T-cell (primary cell): Measurements from ENCODE around the gene TMA7. TPM values are rescaled to one million over a fixed set of nuclear protein-coding genes. Genes with fewer than 3 reads are reported as not detected.

Source experiments
- ATAC-seq, 4 experiments: fragments of 200-7000 bp in 3 of 4; fragments of 150-1000 bp in 1 of 4; cut with Tn5 transposase; replicated peaks in 1 of 4; 1 replicate in 3 of 4; 2 replicates in 1 of 4; pipeline ENCODE4 v1.10.0; 2021; ENCODE audit warnings: moderate library complexity in 3 of 4, mild to moderate bottlenecking in 2 of 4, moderate number of reproducible peaks in 1 of 4
- CTCF ChIA-PET, 2 donors: fragments of 300-600 bp; sonication (Branson Sonifier 250); formaldehyde crosslinking; loops; one replicate each; lab custom pipeline; 2022; ENCODE audit warnings: antibody characterized with exemption in 2 of 2; lab: Charles Lee
- POLR2A ChIA-PET, 2 donors: fragments of 300-600 bp; sonication (Branson Sonifier 250); formaldehyde crosslinking; loops; one replicate each; lab custom pipeline; 2022; ENCODE audit warnings: antibody characterized with exemption in 2 of 2; lab: Charles Lee
- DNase-seq, 35 experiments: peaks; one replicate each; pipeline versions ENCODE4 v3.0.0 to v3.0.0-alpha.2; 2013 to 2023
- H3K27ac ChIP-seq: one replicate; pipeline ENCODE4 v1.5.1; 2013; ENCODE audit warnings: low read length
- H3K27me3 ChIP-seq, 2 experiments: replicated peaks in 1 of 2; 1 replicate in 1 of 2; 2 replicates in 1 of 2; pipeline versions ENCODE4 v1.6.1 to v1.7.0; 2013; ENCODE audit warnings: low read length in 1 of 2, mixed read lengths in 1 of 2; ENCODE audit not compliant: control insufficient read depth in 2 of 2, insufficient read depth in 2 of 2; ENCODE audit errors: extremely low read depth in 1 of 2
- H3K36me3 ChIP-seq, 2 donors: 1 replicate in 1 of 2; 2 replicates in 1 of 2; pipeline versions ENCODE4 v1.6.1 to v1.7.0; 2013; ENCODE audit warnings: low read length in 1 of 2; ENCODE audit not compliant: control insufficient read depth in 2 of 2, insufficient read depth in 1 of 2; ENCODE audit errors: extremely low read depth in 1 of 2
- H3K4me1 ChIP-seq, 2 experiments: 1 replicate in 1 of 2; 2 replicates in 1 of 2; pipeline versions ENCODE4 v1.6.1 to v1.7.0; 2013; ENCODE audit warnings: low read length in 2 of 2, mixed read lengths in 1 of 2; ENCODE audit not compliant: insufficient read depth in 2 of 2, control insufficient read depth in 1 of 2; ENCODE audit errors: extremely low read depth in 1 of 2
- H3K4me3 ChIP-seq, 2 donors: 1 replicate in 1 of 2; 2 replicates in 1 of 2; pipeline versions ENCODE4 v1.5.1 to v1.7.0; 2013; ENCODE audit warnings: mild to moderate bottlenecking in 2 of 2, low read length in 1 of 2, moderate library complexity in 1 of 2; ENCODE audit not compliant: control insufficient read depth in 1 of 2; ENCODE audit errors: extremely low read depth in 1 of 2
- H3K9me3 ChIP-seq: 2 replicates; pipeline ENCODE4 v1.7.0; 2013
- H3K27ac Mint-ChIP-seq, 2 donors: one replicate each; pipeline ENCODE4 v1.8.0; 2020 to 2021; ENCODE audit warnings: mild to moderate bottlenecking in 2 of 2, mixed read lengths in 2 of 2
- H3K27me3 Mint-ChIP-seq, 2 donors: one replicate each; pipeline ENCODE4 v1.8.0; 2021 to 2022; ENCODE audit warnings: mixed read lengths in 2 of 2
- H3K36me3 Mint-ChIP-seq: one replicate; pipeline ENCODE4 v1.8.0; 2021; ENCODE audit warnings: mixed read lengths
- H3K4me1 Mint-ChIP-seq, 3 donors: one replicate each; pipeline ENCODE4 v1.8.0; 2020 to 2022; ENCODE audit warnings: mixed read lengths in 3 of 3, mild to moderate bottlenecking in 1 of 3
- H3K4me3 Mint-ChIP-seq, 3 donors: one replicate each; pipeline ENCODE4 v1.8.0; 2020 to 2022; ENCODE audit warnings: mild to moderate bottlenecking in 3 of 3, mixed read lengths in 3 of 3, moderate library complexity in 3 of 3
- H3K9me3 Mint-ChIP-seq, 3 donors: one replicate each; pipeline ENCODE4 v1.8.0; 2020 to 2022; ENCODE audit warnings: mixed read lengths in 3 of 3
- WGBS: methylation state at CpG from one replicate; pipeline ENCODE4 v1.1.5; 2013; ENCODE audit warnings: missing lambda C conversion rate; ENCODE audit not compliant: insufficient coverage; 5-methylcytosine and 5-hydroxymethylcytosine counted together
- total RNA-seq, 35 experiments: library from RNA in 6 of 35; stranded (reverse) in 6 of 35; fragments of 120-200 nt in 1 of 35; gene quantifications; one replicate each; pipeline versions ENCODE4 v1.2.1 to v1.2.4 and lab custom pipeline; 2013 to 2026

TMA7 gene
- total RNA-seq, 5 donors from 2014 or later (not counting 1 experiment from before 2014, with no cell fraction given): 216 to 245 (median 229) TPM

DNA sequence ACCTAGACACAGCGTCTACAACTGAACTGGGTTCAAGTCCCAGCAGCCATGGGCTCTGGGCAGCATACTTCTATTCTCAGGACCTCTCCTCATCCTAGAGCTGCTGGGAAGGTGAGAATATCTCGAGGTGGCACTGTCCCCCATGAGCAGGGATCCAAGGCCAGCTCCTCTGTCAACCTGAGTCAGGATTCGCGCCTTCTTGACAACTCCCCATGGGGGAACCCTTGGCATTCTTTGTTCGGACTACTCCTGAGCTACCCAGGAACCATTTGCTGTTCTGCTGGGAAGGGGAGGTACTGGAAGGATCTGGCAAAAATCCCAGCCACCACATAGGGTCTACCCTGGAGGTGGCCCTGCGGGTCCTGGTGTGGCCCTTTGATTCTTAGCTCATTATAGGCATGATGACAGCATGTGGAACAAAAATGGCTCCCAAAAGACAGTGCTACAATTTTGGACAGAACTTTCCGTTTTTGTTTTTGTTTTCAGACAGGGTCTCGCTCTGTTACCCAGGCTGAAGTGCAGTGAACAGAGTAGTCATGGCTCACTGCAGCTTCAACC, 32.4 kb upstream of the TMA7 start:
- H3K27ac ChIP-seq: no peak overlapping the region
- no peaks in the 10 kb centered on the region for H3K9me3 ChIP-seq
- no peaks in the 10 kb centered on the region for H3K36me3 Mint-ChIP-seq
- CTCF ChIA-PET: interaction anchor here (0.6 to 1.0 kb wide), 4 partner anchors 9 to 153 kb away, joined by 3 read pairs; partner anchors contain the start of genes CCDC51 (in 1 of the 2) and TMA7 (in 1 of the 2)
- ATAC-seq: no peak
- no peak overlapping the region for H3K27ac Mint-ChIP-seq
- H3K4me3 ChIP-seq: no peak overlapping the region
- DNase-seq: peak in 4 of 35 experiments; percentile 0 to 7 (median 2)
- H3K4me1 ChIP-seq: no peaks in the 10 kb centered on the region
- no peak overlapping the region for H3K4me3 Mint-ChIP-seq
- POLR2A ChIA-PET: no interaction called here
- no peaks in the 10 kb centered on the region for H3K27me3 ChIP-seq
- H3K9me3 Mint-ChIP-seq: no peaks in the 10 kb centered on the region
- H3K36me3 ChIP-seq: no peaks in the 10 kb centered on the region
- WGBS: 82% methylated on average over 6 of the region's 8 CpGs
- no peaks in the 10 kb centered on the region for H3K4me1 Mint-ChIP-seq
- no peaks in the 10 kb centered on the region for H3K27me3 Mint-ChIP-seq

DNA sequence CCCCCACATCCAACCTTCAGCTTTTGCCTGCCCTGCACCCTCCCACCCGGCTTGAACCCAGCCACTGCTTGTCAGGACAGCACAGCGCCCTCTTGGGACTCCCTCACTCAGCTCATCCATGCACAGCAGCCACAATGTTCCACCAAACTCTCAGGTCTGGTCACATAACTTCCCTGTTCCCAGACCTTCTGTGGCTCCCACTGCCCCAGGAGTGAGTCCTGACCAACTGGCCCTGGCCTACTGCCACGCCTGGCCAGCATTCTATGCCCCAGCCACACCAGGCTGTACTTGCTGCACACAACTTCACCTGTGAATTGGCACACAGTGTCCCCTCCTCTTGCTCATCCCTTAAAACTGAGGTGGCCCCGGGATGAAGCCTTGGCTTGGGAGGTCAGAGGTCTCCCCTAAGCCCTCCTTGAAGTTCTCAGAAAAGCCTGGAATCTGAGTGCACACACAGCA, 31.2 kb upstream of the TMA7 start:
- Mint-ChIP-seq H3K27me3 (no peaks in the 10 kb centered on the region), H3K36me3 (no peaks in the 10 kb centered on the region), H3K9me3 (no peaks in the 10 kb centered on the region), H3K4me1 (no peaks in the 10 kb centered on the region), H3K4me3 (no peak overlapping the region), H3K27ac (no peak overlapping the region)
- Histone ChIP-seq H3K9me3 (no peaks in the 10 kb centered on the region), H3K36me3 (no peaks in the 10 kb centered on the region), H3K27me3 (no peaks in the 10 kb centered on the region), H3K4me1 (no peaks in the 10 kb centered on the region), H3K27ac (no peak overlapping the region), H3K4me3 (no peak overlapping the region)
- ATAC-seq: no peak
- CTCF ChIA-PET: no interaction called here
- DNase-seq: peak in 5 of 35 experiments; percentile 1 to 11 (median 2)
- 66% methylated on average over 4 of the region's 4 CpGs for WGBS
- POLR2A ChIA-PET: no interaction called here

DNA sequence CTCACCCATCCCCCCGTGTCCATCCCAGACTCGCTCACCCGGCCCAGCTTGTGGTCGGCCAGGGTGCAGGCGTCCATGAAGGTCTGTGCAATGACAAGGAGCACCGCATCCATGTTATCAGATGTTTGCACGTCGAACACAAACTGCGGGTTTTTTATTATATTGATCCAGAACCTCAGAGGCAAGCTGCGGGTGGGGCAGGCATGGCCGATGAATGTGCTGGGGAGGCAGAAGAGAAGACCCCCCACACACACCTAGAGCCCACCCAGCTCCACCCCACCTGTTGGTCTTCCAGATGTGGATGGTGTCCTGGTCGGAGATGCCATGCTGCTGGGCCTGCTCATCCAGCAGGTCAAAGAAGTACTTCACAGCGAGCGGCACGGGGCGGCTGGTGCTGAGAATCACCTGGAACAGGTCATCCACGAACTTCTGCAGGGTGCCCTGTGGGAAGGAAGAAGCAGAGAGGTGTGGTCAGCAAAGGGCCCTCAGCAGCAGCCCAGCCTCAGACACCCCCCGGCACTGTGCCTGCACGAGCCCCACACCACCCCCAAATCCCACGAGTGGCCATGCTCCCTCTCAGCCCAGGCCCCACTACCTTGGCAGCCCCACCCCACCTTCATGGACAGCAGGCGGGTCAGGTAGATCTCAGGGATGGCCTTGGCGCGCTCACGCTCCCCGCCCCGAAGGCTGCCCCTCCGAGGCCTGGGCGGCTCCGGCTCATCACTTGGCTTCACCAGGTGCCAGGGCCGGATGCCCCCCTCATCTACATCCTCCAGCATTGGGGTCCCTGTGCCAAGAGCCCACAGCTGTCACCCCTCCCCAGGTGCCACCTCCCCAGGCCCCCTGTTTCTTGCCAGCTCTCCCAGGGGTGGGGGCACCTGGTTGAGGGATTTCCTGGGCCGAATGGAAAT, 30.5 kb upstream of the TMA7 start:
- Histone ChIP-seq H3K36me3 (no peaks in the 10 kb centered on the region), H3K4me3 (no peak overlapping the region), H3K9me3 (no peaks in the 10 kb centered on the region), H3K27ac (no peak overlapping the region), H3K4me1 (no peaks in the 10 kb centered on the region), H3K27me3 (no peaks in the 10 kb centered on the region)
- H3K9me3 Mint-ChIP-seq: no peaks in the 10 kb centered on the region
- H3K27ac Mint-ChIP-seq: no peak overlapping the region
- ATAC-seq (no peak), DNase-seq (peak in 3 of 35 experiments; percentile 1 to 17 (median 2))
- H3K27me3 Mint-ChIP-seq: no peaks in the 10 kb centered on the region
- POLR2A ChIA-PET: no interaction called here
- H3K4me3 Mint-ChIP-seq: no peak overlapping the region
- no peaks in the 10 kb centered on the region for H3K4me1 Mint-ChIP-seq
- CTCF ChIA-PET: no interaction called here
- H3K36me3 Mint-ChIP-seq: no peaks in the 10 kb centered on the region
- 91% methylated on average over 21 of the region's 31 CpGs for WGBS

DNA sequence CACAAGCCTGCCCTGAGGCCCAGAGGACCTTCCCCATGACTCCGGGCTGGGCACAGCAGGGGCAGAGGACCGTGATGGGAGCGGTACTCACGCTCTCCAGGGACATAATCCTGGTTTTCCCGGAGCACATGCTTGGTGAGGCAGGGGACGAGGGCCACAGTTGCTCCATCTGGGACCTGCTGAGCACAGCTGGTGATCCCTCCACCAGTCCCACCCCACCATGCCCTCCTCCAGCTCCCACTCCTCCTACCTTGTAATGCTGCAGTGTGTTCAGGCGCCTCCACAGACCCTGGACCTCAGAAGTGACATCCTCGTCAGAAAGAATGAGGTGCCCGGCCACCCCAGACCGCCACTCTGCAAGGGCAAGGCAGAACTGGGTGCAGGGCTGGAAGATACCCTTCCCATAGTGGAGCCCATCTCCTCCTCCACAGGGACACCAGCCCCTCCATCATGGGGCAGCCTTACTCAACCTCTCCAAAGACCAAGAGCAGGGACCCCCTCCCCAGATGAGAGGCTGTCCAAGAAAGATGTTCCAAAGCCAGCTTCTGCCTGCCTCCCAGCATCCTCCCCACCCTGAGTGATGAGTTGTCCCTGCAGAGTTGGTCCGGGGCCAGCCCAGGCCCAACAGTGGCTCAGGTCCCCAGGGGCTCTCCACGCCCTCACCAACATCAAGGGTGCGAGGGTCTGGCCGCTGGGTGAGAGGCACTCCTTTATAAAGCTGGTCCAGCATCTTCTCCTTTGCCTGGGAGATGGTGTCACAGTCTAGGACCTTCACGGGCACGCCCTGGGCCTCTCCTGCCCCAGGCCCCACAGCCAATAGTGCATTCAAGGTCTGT, 29.6 kb upstream of the TMA7 start:
- H3K4me1 ChIP-seq: no peaks in the 10 kb centered on the region
- H3K27me3 ChIP-seq: no peaks in the 10 kb centered on the region
- ChIA-PET CTCF (no interaction called here), POLR2A (no interaction called here)
- 85% methylated on average over 15 of the region's 16 CpGs for WGBS
- ATAC-seq: no peak
- DNase-seq: peak in 2 of 35 experiments; percentile 1 to 2
- Mint-ChIP-seq H3K27ac (no peak overlapping the region), H3K9me3 (no peaks in the 10 kb centered on the region), H3K27me3 (no peaks in the 10 kb centered on the region), H3K36me3 (no peaks in the 10 kb centered on the region), H3K4me3 (no peak overlapping the region), H3K4me1 (no peaks in the 10 kb centered on the region)
- no peaks in the 10 kb centered on the region for H3K36me3 ChIP-seq
- no peaks in the 10 kb centered on the region for H3K9me3 ChIP-seq
- H3K4me3 ChIP-seq: no peak overlapping the region
- no peak overlapping the region for H3K27ac ChIP-seq

DNA sequence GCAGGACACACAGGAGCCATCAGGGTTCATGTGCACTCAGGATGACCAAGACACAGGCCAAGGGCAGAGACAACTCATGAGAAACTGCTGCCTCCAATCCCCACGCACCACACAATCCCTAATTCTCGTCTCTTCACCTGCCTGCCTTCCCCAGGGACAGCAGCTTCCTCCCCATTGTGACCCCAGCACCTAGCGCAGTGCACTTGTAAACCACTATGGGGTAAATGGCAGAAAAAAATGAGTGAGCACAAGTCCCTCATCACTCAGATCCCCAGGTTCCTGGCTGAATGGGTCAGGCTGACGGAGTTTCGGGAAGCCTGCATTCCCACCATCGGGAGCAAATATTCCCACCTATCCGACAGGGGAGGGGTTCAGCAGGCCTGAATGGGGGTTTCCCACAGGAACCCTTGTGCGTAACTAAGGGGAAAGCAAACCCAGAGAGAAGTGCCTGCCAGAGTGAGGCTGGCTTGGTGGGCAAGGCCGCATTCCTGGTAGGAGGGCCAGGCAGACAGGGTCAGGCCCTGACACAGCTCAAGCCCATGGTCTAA, 28.9 kb upstream of the TMA7 start:
- H3K4me1 Mint-ChIP-seq: no peaks in the 10 kb centered on the region
- WGBS: 83% methylated on average over 7 of the region's 9 CpGs
- no peaks in the 10 kb centered on the region for H3K9me3 Mint-ChIP-seq

More for the DNA sequence above, 28.9 kb upstream of the TMA7 start:
- Histone ChIP-seq H3K4me1 (no peaks in the 10 kb centered on the region), H3K27ac (no peak overlapping the region), H3K9me3 (no peaks in the 10 kb centered on the region), H3K36me3 (no peaks in the 10 kb centered on the region), H3K27me3 (no peaks in the 10 kb centered on the region), H3K4me3 (no peak overlapping the region)
- CTCF ChIA-PET: no interaction called here
- H3K27me3 Mint-ChIP-seq: no peaks in the 10 kb centered on the region
- no peaks in the 10 kb centered on the region for H3K36me3 Mint-ChIP-seq
- ATAC-seq (no peak), DNase-seq (no peak)
- POLR2A ChIA-PET: no interaction called here
- H3K4me3 Mint-ChIP-seq: no peak overlapping the region
- H3K27ac Mint-ChIP-seq: no peak overlapping the region
